Activated naive CD8-positive, alpha-beta T cell treated with anti-CD3 and anti-CD28 coated beads, Interleukin-2, amount 10 ng/mL, durations not matched to agents 7 days and 5 days (primary cell): ENCODE data around the gene LDLRAD4. TPM values are rescaled to one million over a fixed set of nuclear protein-coding genes. Genes with fewer than 3 reads are reported as not detected.

Experiments
- ATAC-seq: fragments of 150-1000 bp; cut with Tn5 transposase; one replicate; pipeline ENCODE4 v1.10.0; 2021; ENCODE audit warnings: low read depth, moderate library complexity
- POLR2A ChIA-PET: fragments of 350-600 bp; sonication (Branson Sonifier 250); formaldehyde crosslinking; loops from one replicate; lab custom pipeline; 2021; ENCODE audit warnings: antibody characterized with exemption; lab: Charles Lee
- DNase-seq: peaks from one replicate; pipeline ENCODE4 v3.0.0; 2021
- H3K27ac Mint-ChIP-seq: one replicate; pipeline ENCODE4 v1.8.0; 2022; ENCODE audit warnings: mild to moderate bottlenecking, mixed read lengths
- H3K27me3 Mint-ChIP-seq: one replicate; pipeline ENCODE4 v1.8.0; 2022; ENCODE audit warnings: mild to moderate bottlenecking, moderate library complexity, mixed read lengths
- H3K36me3 Mint-ChIP-seq: one replicate; pipeline ENCODE4 v1.8.0; 2021; ENCODE audit warnings: mild to moderate bottlenecking, mixed read lengths
- H3K4me1 Mint-ChIP-seq: one replicate; pipeline ENCODE4 v1.8.0; 2021; ENCODE audit warnings: mixed read lengths
- H3K4me3 Mint-ChIP-seq: one replicate; pipeline ENCODE4 v1.8.0; 2022; ENCODE audit warnings: mild to moderate bottlenecking, moderate library complexity, mixed read lengths
- H3K9me3 Mint-ChIP-seq: one replicate; pipeline ENCODE4 v1.8.0; 2021; ENCODE audit warnings: mixed read lengths
- total RNA-seq, 2 experiments: library from RNA; stranded (reverse); gene quantifications; one replicate each; pipeline ENCODE4 v1.2.3, GENCODE V29; 2021

LDLRAD4 gene
- total RNA-seq, 2 experiments from 2014 or later = 40.3 to 44.3 TPM

DNA sequence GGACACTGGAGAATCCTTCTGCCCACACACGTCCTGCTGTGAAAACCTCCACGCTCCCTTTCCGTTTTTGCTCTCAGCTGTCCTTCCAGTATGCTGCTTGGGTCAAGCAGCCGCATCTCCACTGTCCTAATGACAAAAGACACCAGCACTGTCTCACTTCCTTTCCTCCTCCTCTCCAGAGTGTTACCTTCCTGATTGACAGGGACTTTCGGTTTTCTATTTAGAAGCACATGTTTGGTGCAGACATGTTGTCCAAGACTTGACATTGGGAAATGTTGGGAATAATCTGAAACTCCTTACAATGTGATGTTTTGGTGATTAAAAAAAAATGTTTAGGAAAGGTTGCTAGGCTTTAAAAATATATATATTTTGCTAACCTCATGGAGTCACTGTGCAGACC is 281.2 kb downstream of the LDLRAD4 start:
- Mint-ChIP-seq H3K36me3 (peaks cover 36% of the 10 kb centered on the region), H3K27ac (no peak overlapping the region), H3K9me3 (peaks cover 8% of the 10 kb centered on the region), H3K4me3 (no peak overlapping the region), H3K27me3 (no peaks in the 10 kb centered on the region), H3K4me1 (peaks cover 21% of the 10 kb centered on the region)
- POLR2A ChIA-PET = no interaction called here
- ATAC-seq = no peak
- DNase-seq = no peak

DNA sequence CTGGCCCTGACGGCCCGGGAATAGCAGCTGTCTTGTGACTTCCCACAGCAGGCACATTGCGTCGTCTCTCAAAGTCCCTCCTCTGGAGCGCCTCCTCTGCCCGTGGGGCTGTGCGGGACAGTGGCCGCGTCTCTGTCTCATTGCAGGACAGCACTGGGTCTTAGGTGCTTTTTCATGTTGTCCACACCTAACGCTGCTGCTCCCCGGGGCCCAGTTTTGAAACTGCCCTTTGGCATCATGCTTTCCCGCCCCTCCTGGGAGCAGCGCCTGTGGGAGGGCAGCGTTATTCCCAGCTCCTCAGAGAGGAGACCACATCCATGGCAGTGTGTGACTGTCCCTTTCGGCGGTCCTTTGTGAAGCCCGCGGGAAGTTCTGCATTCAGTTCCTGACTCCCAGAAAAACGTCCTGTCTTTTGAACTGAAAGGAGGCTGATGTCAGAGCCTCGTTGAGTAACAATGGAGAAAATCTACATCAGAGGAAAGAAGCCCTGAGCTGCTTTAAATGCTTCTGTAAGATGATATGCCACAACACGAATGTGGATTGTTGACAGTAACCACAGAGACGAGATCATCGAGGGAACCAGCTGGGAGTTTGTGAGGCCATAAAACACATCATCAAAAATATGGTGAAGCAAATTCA is 281.8 kb downstream of the LDLRAD4 start:
- H3K27me3 Mint-ChIP-seq = no peaks in the 10 kb centered on the region
- ATAC-seq (no peak), DNase-seq (no peak)
- POLR2A ChIA-PET = no interaction called here
- peaks cover 21% of the 10 kb centered on the region for H3K4me1 Mint-ChIP-seq
- peaks cover 8% of the 10 kb centered on the region for H3K9me3 Mint-ChIP-seq
- no peak overlapping the region for H3K27ac Mint-ChIP-seq
- H3K36me3 Mint-ChIP-seq = peaks cover 33% of the 10 kb centered on the region
- no peak overlapping the region for H3K4me3 Mint-ChIP-seq

DNA sequence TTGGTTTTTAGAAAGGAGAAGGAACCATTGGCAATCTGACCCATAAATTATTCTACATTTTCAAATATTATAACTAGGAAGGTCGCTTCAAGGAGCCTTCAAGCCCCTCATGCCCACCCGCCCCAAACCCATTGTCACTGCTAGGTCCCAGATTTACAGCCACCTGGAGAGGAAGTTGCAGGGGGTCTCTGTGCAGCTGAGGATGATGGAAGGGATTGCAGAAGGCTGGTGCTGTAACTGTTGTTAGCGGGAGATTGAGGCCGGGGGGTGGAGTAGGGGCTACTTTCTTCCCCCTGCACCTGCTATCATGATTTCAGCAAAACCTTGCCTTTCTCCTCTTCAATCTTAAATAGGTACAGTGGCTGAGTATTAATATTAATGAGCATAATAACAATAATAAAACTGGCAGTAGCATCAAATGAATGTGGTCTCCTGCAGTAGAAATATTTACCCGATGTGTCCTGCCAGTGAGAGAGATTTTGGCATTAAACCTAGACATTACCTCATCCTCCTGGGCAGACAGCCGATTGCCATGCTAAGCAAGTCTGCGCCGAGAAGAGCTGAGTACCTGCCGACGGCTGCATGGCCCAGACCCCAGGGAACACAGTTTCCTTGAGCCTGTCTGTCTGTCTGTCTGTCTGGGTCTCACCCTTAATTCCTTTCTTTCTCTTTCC is 282.4 kb downstream of the LDLRAD4 start:
- H3K4me3 Mint-ChIP-seq = no peak overlapping the region
- ATAC-seq (no peak), DNase-seq (no peak)
- peaks cover 31% of the 10 kb centered on the region for H3K36me3 Mint-ChIP-seq
- POLR2A ChIA-PET = no interaction called here
- H3K27me3 Mint-ChIP-seq = no peaks in the 10 kb centered on the region
- H3K4me1 Mint-ChIP-seq = peaks cover 24% of the 10 kb centered on the region
- H3K9me3 Mint-ChIP-seq = peaks cover 8% of the 10 kb centered on the region
- no peak overlapping the region for H3K27ac Mint-ChIP-seq

DNA sequence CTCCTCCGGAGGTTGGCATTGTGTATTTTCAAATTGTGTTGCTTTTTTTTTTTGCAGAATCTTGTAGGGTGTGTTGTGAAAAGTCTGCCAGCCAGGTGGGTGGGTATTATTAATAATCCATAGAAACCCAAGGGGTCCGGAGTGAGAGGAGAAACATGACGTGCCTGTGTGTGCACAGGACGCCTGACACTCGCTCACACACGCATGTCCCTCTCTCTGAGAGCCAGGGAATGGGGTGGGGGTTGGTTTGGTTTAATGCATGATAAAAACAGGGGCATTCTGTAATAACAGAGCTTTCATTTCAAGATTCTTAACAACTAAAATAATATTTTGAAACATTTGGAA is 283.0 kb downstream of the LDLRAD4 start:
- no peak for ATAC-seq
- Mint-ChIP-seq H3K27me3 (no peaks in the 10 kb centered on the region), H3K36me3 (peaks cover 28% of the 10 kb centered on the region), H3K27ac (no peak overlapping the region), H3K4me3 (peak overlapping the region; percentile 10), H3K4me1 (peaks cover 29% of the 10 kb centered on the region), H3K9me3 (peaks cover 8% of the 10 kb centered on the region)
- POLR2A ChIA-PET = no interaction called here
- DNase-seq = no peak

DNA sequence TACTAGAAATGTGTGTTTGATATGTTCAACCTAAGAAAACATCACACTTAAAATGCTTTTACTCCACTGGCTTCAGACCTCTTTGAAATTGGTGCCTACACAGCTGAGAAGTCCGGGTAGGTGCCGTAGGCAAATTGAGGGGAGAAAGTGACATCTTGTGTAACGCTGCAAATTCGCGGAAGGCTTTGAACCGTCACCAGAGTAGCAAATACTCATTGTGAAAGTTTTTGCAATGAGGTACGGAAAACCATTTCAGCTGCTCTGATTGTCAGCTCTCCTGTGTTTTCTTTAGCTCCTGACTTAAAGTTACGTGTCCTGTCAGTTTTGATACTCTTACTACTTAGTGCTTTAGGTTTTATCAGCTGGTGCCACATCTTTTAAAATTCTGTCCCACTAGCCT is 283.3 kb downstream of the LDLRAD4 start:
- Mint-ChIP-seq H3K4me1 (peaks cover 29% of the 10 kb centered on the region), H3K27me3 (no peaks in the 10 kb centered on the region)
- no peak for DNase-seq

DNA sequence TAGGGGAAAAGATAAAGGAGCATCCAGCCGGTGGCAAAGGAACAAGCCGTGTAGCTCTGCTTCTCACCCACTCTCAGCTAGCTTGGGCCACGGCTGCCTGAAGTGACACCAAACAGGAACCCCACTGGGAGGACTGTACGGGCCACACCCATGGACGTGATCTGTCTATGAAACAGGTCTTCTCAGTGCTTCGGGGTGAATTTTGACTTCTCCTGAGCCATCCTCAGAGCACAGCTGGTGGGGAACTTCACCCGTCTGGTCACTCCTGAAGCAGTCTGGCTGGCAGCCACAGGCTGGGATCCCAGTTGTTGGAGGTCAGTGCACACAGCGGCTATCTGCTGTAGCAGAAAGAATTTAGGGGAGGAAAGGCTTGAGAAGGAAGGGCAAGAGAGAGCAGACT is 284.0 kb downstream of the LDLRAD4 start:
- peaks cover 8% of the 10 kb centered on the region for H3K9me3 Mint-ChIP-seq
- POLR2A ChIA-PET = interaction anchor here (1.0 kb wide), 1 partner anchor 16 kb away, joined by 3 read pairs; no protein-coding TSS in a partner anchor
- peak overlapping the region; percentile 72 for H3K27ac Mint-ChIP-seq
- H3K4me1 Mint-ChIP-seq = peaks cover 29% of the 10 kb centered on the region
- DNase-seq = no peak
- no peaks in the 10 kb centered on the region for H3K27me3 Mint-ChIP-seq
- ATAC-seq = peak; percentile 40
- peaks cover 30% of the 10 kb centered on the region for H3K36me3 Mint-ChIP-seq
- no peak overlapping the region for H3K4me3 Mint-ChIP-seq

More for the DNA sequence above, 283.3 kb downstream of the LDLRAD4 start:
- ATAC-seq = peak; percentile 69
- Mint-ChIP-seq H3K9me3 (peaks cover 8% of the 10 kb centered on the region), H3K4me3 (no peak overlapping the region), H3K27ac (peak overlapping the region; percentile 22), H3K36me3 (peaks cover 28% of the 10 kb centered on the region)
- POLR2A ChIA-PET = interaction anchor here (1.0 kb wide), 1 partner anchor 17 kb away, joined by 3 read pairs; no protein-coding TSS in a partner anchor

DNA sequence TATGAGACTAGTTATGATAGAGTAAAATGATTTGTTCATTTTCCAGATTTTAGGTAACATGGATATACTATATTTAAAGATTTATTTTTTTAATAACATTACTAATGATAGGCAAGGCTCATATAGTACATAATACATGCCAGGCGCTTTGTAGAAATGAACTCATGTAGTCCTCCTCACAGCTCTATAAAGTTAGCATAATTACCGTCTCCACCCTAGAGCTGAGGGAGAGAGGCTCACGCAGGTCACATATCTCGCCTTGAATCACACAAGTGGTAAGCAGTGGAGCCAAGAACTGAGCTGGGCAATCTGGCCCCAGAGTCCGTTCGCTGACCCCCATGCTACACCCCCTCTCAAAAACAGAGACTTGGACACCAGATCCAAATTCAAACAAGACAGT is 285.3 kb downstream of the LDLRAD4 start:
- ATAC-seq (no peak), DNase-seq (no peak)
- Mint-ChIP-seq H3K4me3 (no peak overlapping the region), H3K27ac (no peak overlapping the region), H3K36me3 (peaks cover 25% of the 10 kb centered on the region), H3K27me3 (no peaks in the 10 kb centered on the region), H3K9me3 (peaks cover 7% of the 10 kb centered on the region), H3K4me1 (peaks cover 29% of the 10 kb centered on the region)
- POLR2A ChIA-PET = no interaction called here

DNA sequence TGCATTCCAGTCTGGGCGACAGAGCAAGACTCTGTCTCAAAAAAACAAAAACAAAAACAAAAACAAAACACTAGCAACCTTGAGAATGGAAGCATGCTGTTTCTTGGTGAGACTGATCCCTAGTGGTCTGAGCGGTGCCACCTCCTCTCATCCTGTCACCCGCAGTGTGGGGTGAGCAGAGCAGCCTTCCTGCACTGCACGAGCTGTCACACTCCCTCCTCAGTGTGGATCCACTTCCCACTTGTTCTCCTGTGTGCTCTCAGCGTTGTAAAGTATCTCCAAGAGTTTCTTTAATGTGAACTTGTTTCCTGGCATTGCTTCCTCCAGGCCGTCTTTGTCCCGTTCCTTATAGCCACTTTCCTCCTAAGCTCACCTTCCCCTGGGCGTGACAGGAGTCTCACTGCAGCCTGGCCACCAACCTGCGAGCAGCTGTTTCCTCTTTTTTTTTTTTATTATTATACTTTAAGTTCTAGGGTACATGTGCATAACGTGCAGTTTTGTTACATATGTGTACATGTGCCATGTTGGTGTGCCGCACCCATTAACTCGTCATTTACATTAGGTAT is 287.3 kb downstream of the LDLRAD4 start:
- DNase-seq = no peak
- POLR2A ChIA-PET = interaction anchor here (1.0 kb wide), 1 partner anchor 286 kb away, joined by 4 read pairs; no protein-coding TSS in a partner anchor
- H3K27ac Mint-ChIP-seq = no peak overlapping the region
- peaks cover 23% of the 10 kb centered on the region for H3K36me3 Mint-ChIP-seq
- no peak overlapping the region for H3K4me3 Mint-ChIP-seq
- no peaks in the 10 kb centered on the region for H3K9me3 Mint-ChIP-seq
- no peaks in the 10 kb centered on the region for H3K27me3 Mint-ChIP-seq
- peaks cover 26% of the 10 kb centered on the region for H3K4me1 Mint-ChIP-seq
- no peak for ATAC-seq

DNA sequence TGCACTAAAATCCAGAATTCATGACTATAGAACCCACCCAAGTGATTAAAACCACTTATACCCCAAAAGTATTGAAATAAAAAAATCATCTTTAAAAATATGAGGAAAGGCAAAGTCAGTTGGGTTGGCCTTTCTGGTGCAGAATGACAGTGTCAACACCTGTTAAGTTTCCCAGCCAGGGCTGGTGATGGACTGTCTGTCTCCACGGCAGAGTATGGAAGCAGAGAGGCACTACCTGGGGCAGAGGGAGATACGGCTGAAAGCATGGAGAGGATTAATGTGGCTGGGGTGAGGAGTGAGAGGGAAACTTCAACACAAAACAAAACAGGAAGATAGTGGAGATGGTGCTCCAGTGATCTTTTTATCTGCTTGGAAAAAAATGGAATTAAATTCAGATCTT is 292.0 kb downstream of the LDLRAD4 start:
- H3K9me3 Mint-ChIP-seq = no peaks in the 10 kb centered on the region
- DNase-seq (no peak), ATAC-seq (no peak)
- H3K4me3 Mint-ChIP-seq = no peak overlapping the region
- no peaks in the 10 kb centered on the region for H3K27me3 Mint-ChIP-seq
- no peak overlapping the region for H3K27ac Mint-ChIP-seq
- peaks cover 23% of the 10 kb centered on the region for H3K4me1 Mint-ChIP-seq
- POLR2A ChIA-PET = no interaction called here
- H3K36me3 Mint-ChIP-seq = peaks cover 25% of the 10 kb centered on the region

DNA sequence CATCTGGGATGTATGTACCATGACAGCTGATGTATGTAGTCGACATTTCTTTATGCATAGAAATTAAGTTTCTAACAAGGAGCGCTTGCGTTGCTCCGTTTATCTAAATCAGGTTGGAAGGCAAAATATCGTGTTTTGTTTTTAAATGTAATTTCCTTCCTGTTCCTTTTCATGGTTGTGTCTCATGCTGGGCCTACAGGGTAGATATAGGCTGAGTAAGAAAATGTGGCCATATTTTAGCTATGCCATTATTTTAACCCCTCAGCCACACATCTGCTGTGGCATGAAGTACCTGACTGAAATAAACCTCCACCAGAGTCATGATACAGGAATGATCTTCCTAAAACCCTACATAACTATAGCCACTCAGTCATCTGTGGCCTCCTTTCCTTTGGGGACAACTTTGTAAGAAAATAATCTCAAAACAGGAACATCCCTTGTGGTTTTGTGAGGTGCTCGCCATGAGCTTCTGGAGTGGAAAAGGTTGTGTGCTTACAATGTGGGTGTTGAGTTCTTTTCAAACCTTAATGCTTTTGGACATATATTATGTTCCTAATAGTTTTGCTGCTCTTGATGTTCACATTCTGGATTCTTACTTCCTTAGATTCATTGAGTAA is 293.5 kb downstream of the LDLRAD4 start:
- Mint-ChIP-seq H3K27me3 (no peaks in the 10 kb centered on the region), H3K27ac (no peak overlapping the region), H3K4me1 (peaks cover 15% of the 10 kb centered on the region), H3K36me3 (peaks cover 31% of the 10 kb centered on the region), H3K4me3 (no peak overlapping the region), H3K9me3 (no peaks in the 10 kb centered on the region)
- ATAC-seq (no peak), DNase-seq (no peak)
- POLR2A ChIA-PET = no interaction called here

DNA sequence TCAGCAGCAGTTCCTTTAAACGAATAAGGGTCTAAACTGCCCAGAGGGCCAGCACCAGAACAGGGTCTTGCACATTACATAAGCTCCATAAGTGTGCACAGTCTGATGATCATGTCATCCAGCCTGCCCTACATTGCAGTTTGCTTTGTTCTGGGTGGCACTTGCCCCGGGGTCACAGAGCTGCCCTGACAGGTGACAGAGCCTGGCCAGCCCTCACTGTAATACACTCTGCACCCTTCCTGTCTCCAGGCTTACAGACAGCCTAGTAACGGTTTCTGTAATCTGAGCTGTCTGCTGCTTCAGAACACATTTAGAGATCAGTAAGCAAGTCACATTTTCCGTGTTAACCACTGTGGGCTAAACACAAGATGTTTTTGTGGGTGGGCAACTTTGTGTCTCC is 294.5 kb downstream of the LDLRAD4 start:
- no peak overlapping the region for H3K27ac Mint-ChIP-seq
- H3K4me1 Mint-ChIP-seq = peaks cover 15% of the 10 kb centered on the region
- DNase-seq = no peak
- peaks cover 31% of the 10 kb centered on the region for H3K36me3 Mint-ChIP-seq
- no peak overlapping the region for H3K4me3 Mint-ChIP-seq
- no peaks in the 10 kb centered on the region for H3K27me3 Mint-ChIP-seq
- POLR2A ChIA-PET = no interaction called here
- ATAC-seq = peak; percentile 72
- H3K9me3 Mint-ChIP-seq = peaks cover 2% of the 10 kb centered on the region

DNA sequence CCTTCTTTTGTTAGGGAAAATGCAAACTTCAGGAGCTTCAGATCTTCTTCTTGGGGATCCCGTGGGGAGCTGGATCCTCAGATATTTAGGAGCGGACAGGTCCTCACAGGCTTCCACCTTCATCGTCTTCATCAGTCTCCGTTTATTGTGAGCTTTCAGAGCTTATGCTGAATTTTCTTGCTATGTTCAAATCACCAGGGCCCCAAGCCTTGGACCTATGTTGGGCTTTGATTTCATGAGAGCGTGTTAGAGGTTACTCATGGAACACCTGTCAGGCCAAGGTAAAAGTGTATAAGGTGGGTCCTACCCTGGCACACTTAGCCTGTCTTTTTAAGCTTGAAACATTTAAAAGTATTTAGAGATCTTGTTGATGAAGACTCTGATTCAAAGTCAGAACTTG is 294.9 kb downstream of the LDLRAD4 start:
- H3K36me3 Mint-ChIP-seq = peaks cover 35% of the 10 kb centered on the region
- no peaks in the 10 kb centered on the region for H3K27me3 Mint-ChIP-seq
- no peak overlapping the region for H3K27ac Mint-ChIP-seq
- no peak overlapping the region for H3K4me3 Mint-ChIP-seq
- H3K9me3 Mint-ChIP-seq = peaks cover 3% of the 10 kb centered on the region
- DNase-seq = no peak
- POLR2A ChIA-PET = no interaction called here
- peaks cover 15% of the 10 kb centered on the region for H3K4me1 Mint-ChIP-seq
- ATAC-seq = no peak

DNA sequence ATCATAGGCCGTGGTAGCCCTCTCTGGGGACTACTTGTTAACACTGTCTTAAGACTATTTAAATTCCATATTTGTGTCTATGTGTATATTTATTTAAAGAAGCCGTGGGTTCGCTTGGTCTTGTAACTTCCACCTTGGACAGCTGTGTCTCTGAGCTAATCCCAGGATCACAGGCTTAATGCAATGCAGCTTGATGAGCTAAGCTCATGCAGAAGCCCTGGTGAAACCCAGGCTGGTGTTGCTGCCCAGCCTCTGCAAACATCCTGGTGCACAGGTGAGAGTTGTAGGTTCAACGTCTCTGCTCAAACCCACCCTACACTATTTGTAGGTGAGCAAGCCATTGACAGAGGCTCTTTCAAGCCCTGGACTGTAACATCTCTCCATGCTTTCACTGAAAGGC is 296.0 kb downstream of the LDLRAD4 start:
- Mint-ChIP-seq H3K9me3 (peaks cover 3% of the 10 kb centered on the region), H3K27me3 (no peaks in the 10 kb centered on the region), H3K36me3 (peaks cover 37% of the 10 kb centered on the region), H3K4me3 (no peak overlapping the region), H3K4me1 (peaks cover 13% of the 10 kb centered on the region), H3K27ac (no peak overlapping the region)
- POLR2A ChIA-PET = no interaction called here
- DNase-seq = no peak
- ATAC-seq = no peak
